Measurements from ENCODE around the gene GNG10.
"Not testable (repeated sequence)": the region's sequence is repeated elsewhere in the genome, so short reads cannot be mapped to it uniquely, and the experiment has no call there.

Gene GNG10

GRCh38 chr9:111662576-111663300 is 1.3 kb downstream of the GNG10 start:
- in situ Hi-C loops (cut with MboI; ENCODE audit: low sequenced_read_pairs): no loop called here
- Histone ChIP-seq H3K4me3 (peak overlapping the region; percentile 60), H3K9me3 (no peaks in the 10 kb centered on the region), H3K27me3 (ENCODE audit: low read depth) (no peaks in the 10 kb centered on the region), H3K36me3 (replicated peaks) (peaks cover 18% of the 10 kb centered on the region), H3K4me1 (peaks cover 10% of the 10 kb centered on the region)
- DNase-seq (ENCODE audit: low spot score in 2 of 2): no peak

GRCh38 chr9:111663301-111663823 is 2.0 kb downstream of the GNG10 start:
- in situ Hi-C loops (cut with MboI; ENCODE audit: low sequenced_read_pairs): no loop called here
- no peak for DNase-seq (ENCODE audit: low spot score in 2 of 2)
- peaks cover 10% of the 10 kb centered on the region for H3K4me1 ChIP-seq
- no peak overlapping the region for H3K4me3 ChIP-seq
- no peaks in the 10 kb centered on the region for H3K27me3 ChIP-seq (ENCODE audit: low read depth)
- H3K9me3 ChIP-seq: no peaks in the 10 kb centered on the region
- H3K36me3 ChIP-seq (replicated peaks): peaks cover 21% of the 10 kb centered on the region

- in situ Hi-C loops (cut with MboI; ENCODE audit: low sequenced_read_pairs): no loop called here
- Histone ChIP-seq H3K4me3 (no peak overlapping the region), H3K9me3 (no peaks in the 10 kb centered on the region), H3K27me3 (ENCODE audit: low read depth) (no peaks in the 10 kb centered on the region), H3K36me3 (replicated peaks) (peaks cover 21% of the 10 kb centered on the region), H3K4me1 (peaks cover 1% of the 10 kb centered on the region; the same call in 1 of the 2 replicates)
- DNase-seq (ENCODE audit: low spot score in 2 of 2): no peak
These were observed 6.7 kb downstream of the GNG10 start for GRCh38 chr9:111668026-111668573.

GRCh38 chr9:111668601-111669000 is 7.2 kb downstream of the GNG10 start:
- H3K36me3 ChIP-seq (replicated peaks): peaks cover 21% of the 10 kb centered on the region
- DNase-seq (ENCODE audit: low spot score in 2 of 2); H3K9me3 ChIP-seq; H3K27me3 ChIP-seq (ENCODE audit: low read depth); H3K4me1 ChIP-seq; H3K4me3 ChIP-seq; in situ Hi-C loops (cut with MboI; ENCODE audit: low sequenced_read_pairs): not testable (repeated sequence)

GRCh38 chr9:111674319-111674718 is 12.9 kb downstream of the GNG10 start:
- Histone ChIP-seq H3K9me3 (no peaks in the 10 kb centered on the region), H3K4me3 (no peak overlapping the region), H3K36me3 (replicated peaks) (no peaks in the 10 kb centered on the region; the same call in 1 of the 2 replicates), H3K27me3 (ENCODE audit: low read depth) (no peaks in the 10 kb centered on the region), H3K4me1 (no peaks in the 10 kb centered on the region)
- in situ Hi-C loops (cut with MboI; ENCODE audit: low sequenced_read_pairs): no loop called here
- no peak for DNase-seq (ENCODE audit: low spot score in 2 of 2)

GRCh38 chr9:111676116-111676515 is 14.7 kb downstream of the GNG10 start:
- Histone ChIP-seq H3K36me3 (replicated peaks) (no peaks in the 10 kb centered on the region; the same call in 1 of the 2 replicates), H3K4me1 (no peaks in the 10 kb centered on the region), H3K9me3 (no peaks in the 10 kb centered on the region), H3K27me3 (ENCODE audit: low read depth) (no peaks in the 10 kb centered on the region), H3K4me3 (no peak overlapping the region)
- no peak for DNase-seq (ENCODE audit: low spot score in 2 of 2)
- in situ Hi-C loops (cut with MboI; ENCODE audit: low sequenced_read_pairs): no loop called here

GRCh38 chr9:111678293-111678692 is 16.9 kb downstream of the GNG10 start:
- Histone ChIP-seq H3K9me3 (no peaks in the 10 kb centered on the region), H3K36me3 (replicated peaks) (no peaks in the 10 kb centered on the region; the same call in 1 of the 2 replicates), H3K4me1 (no peaks in the 10 kb centered on the region), H3K4me3 (no peak overlapping the region), H3K27me3 (ENCODE audit: low read depth) (no peaks in the 10 kb centered on the region)
- DNase-seq (ENCODE audit: low spot score in 2 of 2): no peak
- in situ Hi-C loops (cut with MboI; ENCODE audit: low sequenced_read_pairs): no loop called here

GRCh38 chr9:111679199-111679598 is 17.8 kb downstream of the GNG10 start:
- DNase-seq (ENCODE audit: low spot score in 2 of 2): no peak
- no peak overlapping the region for H3K4me3 ChIP-seq
- H3K9me3 ChIP-seq: no peaks in the 10 kb centered on the region
- H3K4me1 ChIP-seq: no peaks in the 10 kb centered on the region
- H3K36me3 ChIP-seq (replicated peaks): no peaks in the 10 kb centered on the region; the same call in 1 of the 2 replicates
- H3K27me3 ChIP-seq (ENCODE audit: low read depth): no peaks in the 10 kb centered on the region
- in situ Hi-C loops (cut with MboI; ENCODE audit: low sequenced_read_pairs): no loop called here

GRCh38 chr9:111683392-111683791 is 22.0 kb downstream of the GNG10 start:
- Histone ChIP-seq H3K27me3 (ENCODE audit: low read depth) (no peaks in the 10 kb centered on the region), H3K4me3 (no peak overlapping the region), H3K36me3 (replicated peaks) (no peaks in the 10 kb centered on the region), H3K9me3 (no peaks in the 10 kb centered on the region), H3K4me1 (no peaks in the 10 kb centered on the region)
- in situ Hi-C loops (cut with MboI; ENCODE audit: low sequenced_read_pairs): no loop called here
- no peak for DNase-seq (ENCODE audit: low spot score in 2 of 2)

- no peaks in the 10 kb centered on the region for H3K36me3 ChIP-seq (replicated peaks)
- H3K27me3 ChIP-seq (ENCODE audit: low read depth): no peaks in the 10 kb centered on the region
- in situ Hi-C loops (cut with MboI; ENCODE audit: low sequenced_read_pairs): loop anchor here (10.0 kb wide), 1 partner anchor 97 kb away; the partner anchor contains the start of gene PTGR1
- no peak overlapping the region for H3K4me3 ChIP-seq
- peaks cover 13% of the 10 kb centered on the region for H3K4me1 ChIP-seq
- peak in 1 of 2 experiments; percentile 63 for DNase-seq (ENCODE audit: low spot score in 2 of 2)
- H3K9me3 ChIP-seq: no peaks in the 10 kb centered on the region
These were observed 30.4 kb downstream of the GNG10 start for GRCh38 chr9:111691672-111692329.

- Histone ChIP-seq H3K4me3 (no peak overlapping the region), H3K27me3 (ENCODE audit: low read depth) (no peaks in the 10 kb centered on the region), H3K4me1 (peaks cover 3% of the 10 kb centered on the region), H3K36me3 (replicated peaks) (no peaks in the 10 kb centered on the region), H3K9me3 (no peaks in the 10 kb centered on the region)
- no peak for DNase-seq (ENCODE audit: low spot score in 2 of 2)
- in situ Hi-C loops (cut with MboI; ENCODE audit: low sequenced_read_pairs): loop anchor here (10.0 kb wide), 1 partner anchor 102 kb away; the partner anchor contains the start of gene PTGR1
These were observed 35.4 kb downstream of the GNG10 start for GRCh38 chr9:111696796-111697195.

GRCh38 chr9:111700776-111701175 is 39.4 kb downstream of the GNG10 start:
- H3K4me1 ChIP-seq: no peaks in the 10 kb centered on the region
- no peak for DNase-seq (ENCODE audit: low spot score in 2 of 2)
- no peaks in the 10 kb centered on the region for H3K36me3 ChIP-seq (replicated peaks)
- H3K27me3 ChIP-seq (ENCODE audit: low read depth): no peaks in the 10 kb centered on the region
- H3K4me3 ChIP-seq: no peak overlapping the region
- in situ Hi-C loops (cut with MboI; ENCODE audit: low sequenced_read_pairs): no loop called here
- H3K9me3 ChIP-seq: no peaks in the 10 kb centered on the region

GRCh38 chr9:111704503-111704902 is 43.1 kb downstream of the GNG10 start:
- no peaks in the 10 kb centered on the region for H3K4me1 ChIP-seq
- no peak for DNase-seq (ENCODE audit: low spot score in 2 of 2)
- no peaks in the 10 kb centered on the region for H3K27me3 ChIP-seq (ENCODE audit: low read depth)
- in situ Hi-C loops (cut with MboI; ENCODE audit: low sequenced_read_pairs): no loop called here
- no peak overlapping the region for H3K4me3 ChIP-seq
- no peaks in the 10 kb centered on the region for H3K36me3 ChIP-seq (replicated peaks)
- H3K9me3 ChIP-seq: no peaks in the 10 kb centered on the region

GRCh38 chr9:111711548-111711947 is 50.1 kb downstream of the GNG10 start:
- in situ Hi-C loops (cut with MboI; ENCODE audit: low sequenced_read_pairs): no loop called here
- Histone ChIP-seq H3K27me3 (ENCODE audit: low read depth) (no peaks in the 10 kb centered on the region), H3K4me3 (no peak overlapping the region), H3K4me1 (no peaks in the 10 kb centered on the region; the same call in 1 of the 2 replicates), H3K36me3 (replicated peaks) (no peaks in the 10 kb centered on the region), H3K9me3 (no peaks in the 10 kb centered on the region)
- DNase-seq (ENCODE audit: low spot score in 2 of 2): no peak

Measured in HAP-1 (cell line).